ENCODE results near the gene DNAJC22.

Gene DNAJC22

DNA sequence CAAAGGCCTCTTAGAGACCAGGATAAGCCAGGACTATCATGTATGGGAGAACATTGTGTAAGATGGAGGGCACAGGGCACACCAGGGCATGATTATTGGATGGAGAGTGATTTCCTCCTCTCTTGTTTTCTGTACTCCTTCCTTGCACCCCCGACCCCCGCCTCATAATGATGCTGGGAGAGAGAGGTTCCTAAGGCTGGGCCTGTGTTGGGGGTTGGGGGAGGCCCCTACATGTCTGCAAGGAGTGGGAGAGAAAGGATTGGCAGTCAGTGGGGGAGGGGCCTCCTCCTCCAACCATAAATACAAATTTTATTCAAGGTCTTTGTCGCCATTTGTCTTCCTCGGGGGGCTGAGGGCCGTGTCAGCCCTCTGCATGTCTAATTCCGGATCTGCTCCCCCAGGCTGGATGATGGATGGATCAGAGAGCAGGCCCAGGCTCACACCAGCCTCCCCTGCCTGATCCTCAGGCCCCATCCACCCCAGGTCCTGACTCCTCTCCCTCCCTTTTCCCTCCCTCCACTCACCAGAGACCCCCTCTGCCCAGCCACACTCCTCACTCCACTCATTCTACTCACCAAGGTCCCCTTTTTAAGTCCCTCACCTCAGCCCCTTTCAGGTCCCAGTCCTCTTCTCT lies 7.7 kb upstream of the DNAJC22 start:
- Histone ChIP-seq H3K9me3 (ENCODE audit: control extremely low read depth in 1 of 5, control insufficient read depth in 4 of 5, insufficient read depth in 2 of 5, low read depth in 1 of 5, low read length in 4 of 5) (no peaks in the 10 kb centered on the region), H3K27ac (ENCODE audit: insufficient read depth in 1 of 2, low read depth in 1 of 2, low read length in 2 of 2, poor library complexity in 1 of 2, severe bottlenecking in 2 of 2) (no peak overlapping the region), H3K4me3 (ENCODE audit: control insufficient read depth in 1 of 7, extremely low read depth in 1 of 7, insufficient read depth in 4 of 7, low read depth in 2 of 7, low read length in 6 of 7) (no peak overlapping the region), H3K36me3 (ENCODE audit: control insufficient read depth in 4 of 4, insufficient read depth in 4 of 4, low read length in 3 of 4) (no peaks in the 10 kb centered on the region), H3K27me3 (replicated peaks in 2 of 5; ENCODE audit: control insufficient read depth in 4 of 5, insufficient read depth in 5 of 5, low read length in 4 of 5) (peaks cover 10 to 100% (median 52%) of the 10 kb centered on the region in 5 experiments), H3K4me1 (ENCODE audit: control extremely low read depth in 1 of 4, control insufficient read depth in 4 of 4, insufficient read depth in 4 of 4, low read length in 3 of 4) (peaks cover 0 to 33% (median 25%) of the 10 kb centered on the region in 4 experiments)
- CTCF ChIA-PET: interaction anchor here (0.9 to 11.9 kb wide), 6 partner anchors 9 to 45 kb away, joined by 3 to 172 read pairs (median 4); partner anchors contain the start of gene PRPH
- no peak for DNase-seq
- POLR2A ChIA-PET: no interaction called here
- 86% methylated on average over 4 of the region's 6 CpGs for WGBS (ENCODE audit: insufficient coverage)

DNA sequence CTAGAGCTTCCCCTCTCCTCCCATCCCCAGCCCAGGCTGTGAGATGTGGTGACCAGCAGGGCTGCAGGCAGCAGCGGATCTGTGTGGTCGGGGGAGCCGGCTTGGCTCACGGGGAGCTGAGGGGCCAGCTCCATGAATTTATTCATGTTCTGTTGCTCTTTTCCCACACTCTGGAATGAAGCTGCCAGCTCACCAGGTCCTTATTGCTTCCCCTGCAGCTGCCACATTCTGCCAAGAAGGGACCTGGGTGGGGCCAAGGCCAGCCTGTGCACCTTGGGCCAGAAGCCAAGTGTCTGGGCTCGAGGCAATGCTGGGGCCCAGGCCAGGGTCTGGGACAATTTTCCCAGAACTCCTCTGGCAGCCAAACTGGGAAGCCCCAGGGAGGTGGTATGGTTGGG lies 7.2 kb upstream of the DNAJC22 start:
- Histone ChIP-seq H3K4me1 (ENCODE audit: control extremely low read depth in 1 of 4, control insufficient read depth in 4 of 4, insufficient read depth in 4 of 4, low read length in 3 of 4) (peaks cover 0 to 36% (median 26%) of the 10 kb centered on the region in 4 experiments), H3K27me3 (replicated peaks in 2 of 5; ENCODE audit: control insufficient read depth in 4 of 5, insufficient read depth in 5 of 5, low read length in 4 of 5) (peaks cover 11 to 100% (median 57%) of the 10 kb centered on the region in 5 experiments)
- CTCF ChIA-PET: interaction anchor here (0.9 to 11.9 kb wide), 4 partner anchors 10 to 46 kb away, joined by 3 to 172 read pairs (median 4); partner anchors contain the start of gene PRPH

DNA sequence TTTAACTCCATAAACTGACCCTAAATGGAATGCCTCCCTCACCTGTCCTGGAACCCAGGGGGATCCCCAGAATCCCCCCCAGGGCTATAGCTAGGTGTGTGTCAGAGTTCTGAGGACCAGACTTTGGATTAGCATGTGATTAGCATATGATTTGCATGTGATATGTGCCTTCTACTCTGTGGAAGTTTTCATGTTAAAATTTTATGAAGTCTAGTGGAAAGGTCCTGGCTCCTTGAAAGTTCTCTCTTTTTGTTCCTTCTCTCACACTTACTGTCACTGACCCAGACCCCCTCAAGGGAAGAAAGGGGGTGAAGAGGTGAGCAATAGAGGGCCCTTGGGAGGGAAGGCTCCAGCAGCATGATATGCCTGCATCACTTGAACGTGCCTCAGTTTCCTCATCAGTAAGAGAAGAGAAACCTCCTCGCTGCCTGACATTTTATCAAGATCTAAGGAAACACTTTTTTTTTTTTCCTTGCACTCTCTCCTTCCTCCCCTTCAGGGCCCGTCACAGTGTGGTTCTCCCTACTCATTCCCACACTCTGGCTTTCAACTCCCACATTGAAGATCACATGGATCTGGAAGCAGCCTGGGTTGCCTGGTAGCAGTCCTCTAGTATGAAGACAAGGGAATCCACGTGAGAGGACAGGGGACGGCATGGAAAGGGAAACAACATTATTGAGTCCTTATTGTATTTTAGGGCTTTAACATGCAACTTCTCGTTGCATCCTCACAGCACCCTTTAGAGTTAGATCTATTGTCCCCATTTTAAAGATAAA lies 6.4 kb upstream of the DNAJC22 start:
- no peaks in the 10 kb centered on the region for H3K9me3 ChIP-seq (ENCODE audit: control extremely low read depth in 1 of 5, control insufficient read depth in 4 of 5, insufficient read depth in 2 of 5, low read depth in 1 of 5, low read length in 4 of 5)
- whole genome bisulfite sequencing (ENCODE audit: insufficient coverage): 47% methylated on average over 5 of the region's 6 CpGs
- H3K4me1 ChIP-seq (ENCODE audit: control extremely low read depth in 1 of 4, control insufficient read depth in 4 of 4, insufficient read depth in 4 of 4, low read length in 3 of 4): peaks cover 0 to 41% (median 27%) of the 10 kb centered on the region in 4 experiments
- no peak overlapping the region for H3K4me3 ChIP-seq (ENCODE audit: control insufficient read depth in 1 of 7, extremely low read depth in 1 of 7, insufficient read depth in 4 of 7, low read depth in 2 of 7, low read length in 6 of 7)
- no peak overlapping the region for H3K27ac ChIP-seq (ENCODE audit: insufficient read depth in 1 of 2, low read depth in 1 of 2, low read length in 2 of 2, poor library complexity in 1 of 2, severe bottlenecking in 2 of 2)
- ChIA-PET POLR2A (no interaction called here), CTCF (interaction anchor here (1.0 to 11.9 kb wide), 4 partner anchors 9 to 47 kb away, joined by 3 to 172 read pairs (median 64); partner anchors contain the start of gene PRPH)
- peaks cover 11 to 100% (median 52%) of the 10 kb centered on the region in 5 experiments for H3K27me3 ChIP-seq (replicated peaks in 2 of 5; ENCODE audit: control insufficient read depth in 4 of 5, insufficient read depth in 5 of 5, low read length in 4 of 5)
- DNase-seq: no peak
- no peaks in the 10 kb centered on the region for H3K36me3 ChIP-seq (ENCODE audit: control insufficient read depth in 4 of 4, insufficient read depth in 4 of 4, low read length in 3 of 4)

More for the DNA sequence above, 7.2 kb upstream of the DNAJC22 start:
- no peaks in the 10 kb centered on the region for H3K9me3 ChIP-seq (ENCODE audit: control extremely low read depth in 1 of 5, control insufficient read depth in 4 of 5, insufficient read depth in 2 of 5, low read depth in 1 of 5, low read length in 4 of 5)
- DNase-seq: no peak
- POLR2A ChIA-PET: no interaction called here
- no peak overlapping the region for H3K27ac ChIP-seq (ENCODE audit: insufficient read depth in 1 of 2, low read depth in 1 of 2, low read length in 2 of 2, poor library complexity in 1 of 2, severe bottlenecking in 2 of 2)
- WGBS (ENCODE audit: insufficient coverage): 81% methylated on average over 5 of the region's 5 CpGs
- no peak overlapping the region for H3K4me3 ChIP-seq (ENCODE audit: control insufficient read depth in 1 of 7, extremely low read depth in 1 of 7, insufficient read depth in 4 of 7, low read depth in 2 of 7, low read length in 6 of 7)
- H3K36me3 ChIP-seq (ENCODE audit: control insufficient read depth in 4 of 4, insufficient read depth in 4 of 4, low read length in 3 of 4): no peaks in the 10 kb centered on the region

DNA sequence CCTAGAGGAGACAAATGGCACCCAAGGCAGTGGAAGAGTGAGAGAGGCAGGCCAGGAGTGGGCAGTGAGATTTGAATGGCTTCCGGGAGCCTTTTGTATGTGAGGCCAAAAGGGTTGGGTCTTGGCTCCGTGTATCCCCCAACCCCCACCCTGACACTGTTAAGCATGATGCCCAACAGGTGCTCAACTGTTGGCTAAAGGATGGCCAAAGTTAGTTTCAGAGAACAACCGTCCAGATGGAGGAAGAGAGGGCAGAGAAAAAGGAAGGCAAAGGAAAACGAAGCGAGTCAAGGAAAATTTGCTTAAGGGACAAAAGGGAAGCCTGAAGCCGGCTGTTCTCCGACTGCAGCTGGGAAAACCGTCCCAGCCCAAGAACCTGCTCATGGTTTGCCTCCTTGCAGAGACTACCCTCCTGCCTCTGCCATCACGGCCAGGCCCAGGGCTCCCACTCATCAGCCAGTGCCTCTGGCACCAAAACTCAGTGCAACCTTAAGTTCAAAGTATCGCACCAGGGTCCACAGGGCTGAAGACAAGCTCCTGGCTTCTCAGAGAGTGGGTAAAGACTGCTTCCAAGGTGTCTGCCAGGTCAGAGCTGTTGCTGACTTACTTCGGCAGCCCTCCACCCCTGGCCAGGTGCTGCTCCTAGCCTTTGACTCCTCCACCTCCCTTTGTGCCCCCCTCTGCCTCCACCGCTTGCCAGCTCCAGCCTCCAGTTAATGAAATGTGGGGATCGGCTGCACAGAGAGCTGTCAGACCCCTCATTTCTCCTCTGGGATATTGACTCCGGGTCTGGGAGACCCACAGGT lies 5.5 kb upstream of the DNAJC22 start:
- no peak overlapping the region for H3K27ac ChIP-seq (ENCODE audit: insufficient read depth in 1 of 2, low read depth in 1 of 2, low read length in 2 of 2, poor library complexity in 1 of 2, severe bottlenecking in 2 of 2)
- ChIA-PET CTCF (interaction anchor here (1.0 to 4.0 kb wide), 15 partner anchors 10 to 191 kb away, joined by 3 to 124 read pairs (median 5); partner anchors contain the start of genes PRPH and TROAP), POLR2A (no interaction called here)
- DNase-seq: no peak
- no peaks in the 10 kb centered on the region for H3K36me3 ChIP-seq (ENCODE audit: control insufficient read depth in 4 of 4, insufficient read depth in 4 of 4, low read length in 3 of 4)
- peaks cover 11 to 100% (median 48%) of the 10 kb centered on the region in 5 experiments for H3K27me3 ChIP-seq (replicated peaks in 2 of 5; ENCODE audit: control insufficient read depth in 4 of 5, insufficient read depth in 5 of 5, low read length in 4 of 5)
- H3K4me3 ChIP-seq (ENCODE audit: control insufficient read depth in 1 of 7, extremely low read depth in 1 of 7, insufficient read depth in 4 of 7, low read depth in 2 of 7, low read length in 6 of 7): no peak overlapping the region
- H3K4me1 ChIP-seq (ENCODE audit: control extremely low read depth in 1 of 4, control insufficient read depth in 4 of 4, insufficient read depth in 4 of 4, low read length in 3 of 4): peaks cover 0 to 49% (median 34%) of the 10 kb centered on the region in 4 experiments
- no peaks in the 10 kb centered on the region for H3K9me3 ChIP-seq (ENCODE audit: control extremely low read depth in 1 of 5, control insufficient read depth in 4 of 5, insufficient read depth in 2 of 5, low read depth in 1 of 5, low read length in 4 of 5)
- WGBS (ENCODE audit: insufficient coverage): 60% methylated on average over 14 of the region's 14 CpGs

DNA sequence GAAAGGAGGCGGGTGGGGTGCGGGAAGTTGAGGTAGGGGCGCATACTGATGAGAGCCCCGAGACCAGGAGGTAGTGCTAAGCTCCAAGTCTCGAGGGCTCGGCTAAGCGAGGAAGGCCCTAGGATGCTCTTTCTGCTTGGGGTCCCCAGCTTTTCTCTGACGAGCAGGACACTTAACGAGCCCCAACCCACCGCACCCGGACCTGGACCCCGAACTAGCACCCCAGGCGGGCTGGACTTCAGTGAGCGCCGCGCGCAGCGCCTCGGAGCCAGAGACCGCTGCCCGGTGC lies 5.0 kb upstream of the DNAJC22 start:
- peaks cover 0 to 53% (median 38%) of the 10 kb centered on the region in 4 experiments for H3K4me1 ChIP-seq (ENCODE audit: control extremely low read depth in 1 of 4, control insufficient read depth in 4 of 4, insufficient read depth in 4 of 4, low read length in 3 of 4)
- H3K9me3 ChIP-seq (ENCODE audit: control extremely low read depth in 1 of 5, control insufficient read depth in 4 of 5, insufficient read depth in 2 of 5, low read depth in 1 of 5, low read length in 4 of 5): no peaks in the 10 kb centered on the region
- no peak for DNase-seq
- 24% methylated on average over 20 of the region's 21 CpGs for WGBS (ENCODE audit: insufficient coverage)
- POLR2A ChIA-PET: no interaction called here
- no peak overlapping the region for H3K27ac ChIP-seq (ENCODE audit: insufficient read depth in 1 of 2, low read depth in 1 of 2, low read length in 2 of 2, poor library complexity in 1 of 2, severe bottlenecking in 2 of 2)
- peaks cover 11 to 100% (median 44%) of the 10 kb centered on the region in 5 experiments for H3K27me3 ChIP-seq (replicated peaks in 2 of 5; ENCODE audit: control insufficient read depth in 4 of 5, insufficient read depth in 5 of 5, low read length in 4 of 5)
- no peaks in the 10 kb centered on the region for H3K36me3 ChIP-seq (ENCODE audit: control insufficient read depth in 4 of 4, insufficient read depth in 4 of 4, low read length in 3 of 4)
- peak overlapping the region in 3 of 7 experiments; percentile 26 to 58 (median 51) for H3K4me3 ChIP-seq (ENCODE audit: control insufficient read depth in 1 of 7, extremely low read depth in 1 of 7, insufficient read depth in 4 of 7, low read depth in 2 of 7, low read length in 6 of 7)
- CTCF ChIA-PET: interaction anchor here (0.8 to 4.0 kb wide), 20 partner anchors 8 to 191 kb away, joined by 3 to 124 read pairs (median 4); partner anchors contain the start of genes PRPH and TROAP

DNA sequence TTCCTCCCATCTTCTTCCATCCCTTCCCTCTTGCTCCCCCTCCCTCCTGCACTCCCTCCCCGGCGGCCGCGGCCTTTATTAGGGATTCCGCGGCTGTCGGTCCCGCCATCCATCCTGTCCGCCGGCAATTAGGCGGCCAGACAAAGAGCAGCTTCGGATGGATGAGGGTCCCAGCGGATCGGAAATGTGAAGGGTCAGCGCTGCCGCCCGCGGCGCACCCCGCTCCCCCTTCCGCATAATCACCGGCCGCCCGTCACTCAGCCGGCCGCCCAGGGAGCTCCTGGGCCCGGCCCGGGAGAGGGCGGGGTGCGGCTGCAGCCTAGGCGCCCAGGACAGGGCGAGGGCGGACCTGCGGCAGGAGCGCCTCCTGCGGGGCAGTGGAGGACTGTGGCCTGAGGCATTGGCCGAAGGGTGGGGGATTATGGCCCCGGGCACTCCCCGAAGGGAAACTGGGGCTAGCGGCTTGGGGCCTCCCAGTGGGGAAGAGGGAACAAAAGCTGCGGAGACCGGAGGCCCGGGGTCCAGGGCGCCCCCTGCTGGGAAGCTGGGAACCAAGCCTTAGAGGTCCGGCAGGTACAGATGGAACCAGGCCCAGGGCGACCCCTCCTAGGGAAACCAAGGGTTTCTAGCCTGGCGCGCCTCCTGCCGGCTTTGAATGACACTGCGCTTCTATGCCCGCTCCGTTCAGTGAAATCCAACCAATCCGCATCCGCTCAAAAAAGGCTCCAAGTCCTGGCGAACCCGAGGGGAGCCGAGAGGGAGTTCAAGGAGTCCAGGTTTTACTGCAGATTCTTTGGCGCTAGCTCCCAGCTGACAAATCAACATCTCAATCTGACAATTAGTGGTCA lies 4.4 kb upstream of the DNAJC22 start:
- no peaks in the 10 kb centered on the region for H3K36me3 ChIP-seq (ENCODE audit: control insufficient read depth in 4 of 4, insufficient read depth in 4 of 4, low read length in 3 of 4)
- WGBS (ENCODE audit: insufficient coverage): 1% methylated on average over 52 of the region's 58 CpGs
- peaks cover 0 to 55% (median 40%) of the 10 kb centered on the region in 4 experiments for H3K4me1 ChIP-seq (ENCODE audit: control extremely low read depth in 1 of 4, control insufficient read depth in 4 of 4, insufficient read depth in 4 of 4, low read length in 3 of 4)
- ChIA-PET CTCF (interaction anchor here (0.8 to 4.0 kb wide), 24 partner anchors 9 to 278 kb away, joined by 3 to 124 read pairs (median 4); partner anchors contain the start of genes PRPH and TROAP), POLR2A (no interaction called here)
- no peak overlapping the region for H3K27ac ChIP-seq (ENCODE audit: insufficient read depth in 1 of 2, low read depth in 1 of 2, low read length in 2 of 2, poor library complexity in 1 of 2, severe bottlenecking in 2 of 2)
- peak overlapping the region; percentile 8 to 73 (median 26) for H3K4me3 ChIP-seq (ENCODE audit: control insufficient read depth in 1 of 7, extremely low read depth in 1 of 7, insufficient read depth in 4 of 7, low read depth in 2 of 7, low read length in 6 of 7)
- H3K27me3 ChIP-seq (replicated peaks in 2 of 5; ENCODE audit: control insufficient read depth in 4 of 5, insufficient read depth in 5 of 5, low read length in 4 of 5): peaks cover 11 to 100% (median 49%) of the 10 kb centered on the region in 5 experiments
- peak; percentile 84 to 90 (median 88) for DNase-seq
- H3K9me3 ChIP-seq (ENCODE audit: control extremely low read depth in 1 of 5, control insufficient read depth in 4 of 5, insufficient read depth in 2 of 5, low read depth in 1 of 5, low read length in 4 of 5): no peaks in the 10 kb centered on the region
